Activated naive CD8-positive, alpha-beta T cell treated with anti-CD3 and anti-CD28 coated beads for 36 hours (primary cell): Measurements from ENCODE around the gene CD48. TPM values are rescaled to one million over a fixed set of nuclear protein-coding genes. Genes with fewer than 3 reads are reported as not detected.

Source experiments
- DNase-seq: peaks from one replicate; pipeline ENCODE4 v3.0.0; 2021
- H3K27ac Mint-ChIP-seq: one replicate; pipeline ENCODE4 v1.8.0; 2022; ENCODE audit warnings: mild to moderate bottlenecking, moderate library complexity, mixed read lengths
- H3K27me3 Mint-ChIP-seq: one replicate; pipeline ENCODE4 v1.8.0; 2022; ENCODE audit warnings: mild to moderate bottlenecking, mixed read lengths
- H3K36me3 Mint-ChIP-seq: one replicate; pipeline ENCODE4 v1.8.0; 2021; ENCODE audit warnings: mild to moderate bottlenecking, mixed read lengths
- H3K4me1 Mint-ChIP-seq: one replicate; pipeline ENCODE4 v1.8.0; 2021; ENCODE audit warnings: mixed read lengths
- H3K4me3 Mint-ChIP-seq: one replicate; pipeline ENCODE4 v1.8.0; 2022; ENCODE audit warnings: mild to moderate bottlenecking, moderate library complexity, mixed read lengths
- H3K9me3 Mint-ChIP-seq: one replicate; pipeline ENCODE4 v1.8.0; 2022; ENCODE audit warnings: mixed read lengths
- total RNA-seq, 2 experiments: library from RNA; stranded (reverse); gene quantifications; one replicate each; pipeline ENCODE4 v1.2.3, GENCODE V29; 2021

CD48 gene
- total RNA-seq, 2 experiments from 2014 or later: 376 to 385 TPM

DNA sequence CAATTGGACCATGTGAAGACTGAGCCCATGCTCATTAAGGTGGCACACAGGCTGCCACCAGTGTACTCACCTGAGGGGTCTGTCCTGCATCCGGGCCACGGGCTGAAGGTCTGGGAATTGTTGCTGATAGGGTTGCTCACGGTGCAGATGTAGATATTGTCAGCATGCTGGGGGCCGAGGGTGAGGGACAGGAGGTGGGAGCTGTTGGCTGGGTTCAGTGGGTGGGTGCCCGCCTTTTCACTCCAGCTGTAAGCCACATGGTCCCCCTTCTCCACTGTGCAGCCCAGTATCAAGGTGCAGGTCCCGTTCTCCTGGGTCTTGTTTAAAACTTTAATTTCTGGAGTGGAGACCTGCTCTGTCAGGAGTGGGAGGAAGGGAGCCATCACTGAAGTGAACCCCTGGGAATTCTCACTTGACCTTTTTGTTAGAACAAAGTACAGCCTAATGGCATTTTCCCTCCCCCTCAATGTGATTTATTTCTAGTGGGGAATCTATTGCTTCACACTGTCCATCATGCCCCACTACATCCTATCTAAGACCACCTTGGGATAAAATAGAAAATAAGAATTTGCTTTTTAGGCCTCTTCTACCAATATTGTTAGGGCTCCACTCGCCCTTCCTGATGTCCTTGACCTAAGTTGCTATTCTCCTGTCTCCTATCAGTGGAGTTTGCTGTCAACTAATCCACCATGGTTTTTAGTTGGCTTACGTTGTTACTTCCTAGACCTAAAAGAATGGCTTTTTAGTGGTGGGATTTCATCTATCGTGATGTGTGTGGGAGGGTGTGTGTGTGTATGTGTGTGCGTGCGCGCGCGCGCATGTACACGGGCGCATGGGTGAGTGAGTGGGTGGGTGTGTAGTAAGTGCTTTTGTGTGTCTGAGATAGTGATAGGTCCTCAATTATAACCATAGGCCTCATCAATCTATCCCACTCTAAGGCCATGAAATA, 76.8 kb downstream of the CD48 start:
- Mint-ChIP-seq H3K27me3 (no peaks in the 10 kb centered on the region), H3K36me3 (peaks cover 96% of the 10 kb centered on the region), H3K4me3 (no peak overlapping the region), H3K4me1 (peaks cover 89% of the 10 kb centered on the region), H3K27ac (peak overlapping the region; percentile 68), H3K9me3 (peaks cover 2% of the 10 kb centered on the region)
- DNase-seq: no peak

DNA sequence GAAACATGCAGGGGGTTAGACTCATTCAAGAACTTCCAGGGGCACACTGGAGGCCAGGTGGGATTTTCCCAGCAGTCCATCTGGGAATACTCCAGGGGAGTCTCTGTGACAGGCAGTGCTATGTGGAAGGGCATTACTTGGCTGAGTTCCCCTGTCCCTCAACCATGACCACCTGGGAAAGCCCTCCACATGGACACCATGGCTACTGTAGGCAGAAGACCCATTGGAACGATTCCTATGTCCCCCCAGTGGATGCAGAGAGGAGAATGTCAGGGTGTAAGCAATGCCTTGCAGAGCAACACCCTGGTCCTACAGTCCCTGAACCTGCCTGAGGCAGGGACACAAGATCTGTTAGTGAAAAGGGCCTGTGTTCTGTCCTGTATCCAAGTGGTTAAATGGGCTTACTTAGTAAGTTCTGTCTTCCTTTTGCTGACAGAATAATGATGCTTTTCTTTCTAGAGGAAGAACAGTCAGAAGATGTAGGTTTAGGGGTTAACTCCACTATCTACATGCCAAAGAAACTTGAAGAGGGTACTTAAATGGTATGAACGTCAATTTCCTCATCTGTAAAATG, 78.2 kb downstream of the CD48 start:
- Mint-ChIP-seq H3K4me1 (peaks cover 87% of the 10 kb centered on the region), H3K4me3 (no peak overlapping the region), H3K27ac (peak overlapping the region; percentile 75), H3K36me3 (peaks cover 88% of the 10 kb centered on the region), H3K9me3 (peaks cover 2% of the 10 kb centered on the region), H3K27me3 (no peaks in the 10 kb centered on the region)
- no peak for DNase-seq

DNA sequence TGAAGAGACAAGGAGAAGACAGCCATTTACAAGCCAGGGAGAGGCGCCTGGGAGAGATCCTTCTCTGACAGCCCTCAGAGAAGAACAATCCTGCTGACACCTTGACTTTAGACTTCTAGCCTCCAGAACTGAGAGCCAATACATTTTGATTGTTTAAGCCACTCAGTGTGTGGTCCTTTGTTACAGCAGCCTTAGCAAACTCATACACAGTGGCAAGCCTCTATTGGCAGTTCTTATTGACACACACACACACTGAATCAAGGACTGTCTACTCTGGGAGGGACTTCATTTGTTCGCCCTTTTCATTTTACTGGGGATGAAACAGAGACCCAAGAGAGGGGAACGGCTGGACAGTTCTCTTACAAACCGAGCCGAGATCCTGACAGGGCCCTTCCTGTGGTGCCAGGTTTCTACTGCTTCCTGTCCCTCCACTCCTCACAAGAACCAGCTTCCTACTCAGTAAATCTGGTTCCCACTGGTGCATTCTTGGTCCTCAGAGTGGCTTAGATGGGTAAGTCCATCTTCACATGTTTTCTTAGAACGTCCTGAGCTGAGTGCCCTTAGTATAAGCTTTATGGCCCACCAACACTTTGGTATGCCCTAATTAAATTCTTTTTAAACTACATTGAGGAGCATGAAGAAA, 79.5 kb downstream of the CD48 start:
- H3K4me3 Mint-ChIP-seq: peak overlapping the region; percentile 23
- H3K36me3 Mint-ChIP-seq: peaks cover 88% of the 10 kb centered on the region
- H3K27ac Mint-ChIP-seq: peak overlapping the region; percentile 72
- no peaks in the 10 kb centered on the region for H3K27me3 Mint-ChIP-seq
- DNase-seq: no peak
- H3K9me3 Mint-ChIP-seq: peaks cover 3% of the 10 kb centered on the region
- peaks cover 86% of the 10 kb centered on the region for H3K4me1 Mint-ChIP-seq

DNA sequence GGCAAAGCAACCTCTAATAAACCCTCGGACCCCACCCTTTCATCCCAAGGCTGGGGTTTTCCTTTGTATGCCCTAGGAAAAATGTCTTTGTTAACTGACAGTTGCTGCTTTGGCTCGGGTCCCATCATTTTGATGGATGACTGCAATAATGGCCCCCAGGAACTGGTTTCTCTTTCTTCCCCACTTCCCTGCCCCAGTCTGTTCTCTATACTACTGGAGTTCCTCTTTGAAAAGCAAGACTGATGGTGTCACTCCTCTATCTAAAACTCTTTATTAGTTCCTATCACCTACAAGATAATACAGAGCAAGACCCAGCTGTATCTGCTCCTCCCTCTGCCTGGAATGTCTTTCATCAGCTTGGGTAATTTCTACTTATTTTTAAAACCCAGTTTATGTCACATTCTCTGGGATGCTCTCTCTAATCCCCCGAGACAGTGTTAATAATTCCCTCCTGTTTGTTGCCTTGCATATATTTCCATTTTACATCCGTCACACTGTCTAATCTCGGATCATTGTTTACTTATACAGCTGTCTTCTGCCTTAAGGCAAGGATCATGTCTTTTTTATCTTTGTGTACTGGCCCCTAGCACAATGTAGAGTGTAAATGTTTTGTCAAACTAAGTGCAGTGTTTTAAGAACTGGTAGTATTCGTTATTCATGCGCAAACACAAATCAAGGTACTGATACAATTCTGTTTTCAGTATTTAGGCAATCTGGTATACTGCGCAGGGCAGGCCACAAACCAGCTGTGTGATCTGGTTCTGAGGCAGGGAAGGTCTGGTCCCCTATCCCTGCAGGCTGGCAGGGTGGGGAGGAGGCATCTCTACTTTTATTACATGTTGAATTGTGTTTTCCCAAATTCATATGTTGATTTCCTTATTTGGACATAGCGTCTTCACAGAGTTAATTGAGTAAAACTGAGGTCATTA, 80.8 kb downstream of the CD48 start:
- H3K27me3 Mint-ChIP-seq: no peaks in the 10 kb centered on the region
- peaks cover 88% of the 10 kb centered on the region for H3K4me1 Mint-ChIP-seq

DNA sequence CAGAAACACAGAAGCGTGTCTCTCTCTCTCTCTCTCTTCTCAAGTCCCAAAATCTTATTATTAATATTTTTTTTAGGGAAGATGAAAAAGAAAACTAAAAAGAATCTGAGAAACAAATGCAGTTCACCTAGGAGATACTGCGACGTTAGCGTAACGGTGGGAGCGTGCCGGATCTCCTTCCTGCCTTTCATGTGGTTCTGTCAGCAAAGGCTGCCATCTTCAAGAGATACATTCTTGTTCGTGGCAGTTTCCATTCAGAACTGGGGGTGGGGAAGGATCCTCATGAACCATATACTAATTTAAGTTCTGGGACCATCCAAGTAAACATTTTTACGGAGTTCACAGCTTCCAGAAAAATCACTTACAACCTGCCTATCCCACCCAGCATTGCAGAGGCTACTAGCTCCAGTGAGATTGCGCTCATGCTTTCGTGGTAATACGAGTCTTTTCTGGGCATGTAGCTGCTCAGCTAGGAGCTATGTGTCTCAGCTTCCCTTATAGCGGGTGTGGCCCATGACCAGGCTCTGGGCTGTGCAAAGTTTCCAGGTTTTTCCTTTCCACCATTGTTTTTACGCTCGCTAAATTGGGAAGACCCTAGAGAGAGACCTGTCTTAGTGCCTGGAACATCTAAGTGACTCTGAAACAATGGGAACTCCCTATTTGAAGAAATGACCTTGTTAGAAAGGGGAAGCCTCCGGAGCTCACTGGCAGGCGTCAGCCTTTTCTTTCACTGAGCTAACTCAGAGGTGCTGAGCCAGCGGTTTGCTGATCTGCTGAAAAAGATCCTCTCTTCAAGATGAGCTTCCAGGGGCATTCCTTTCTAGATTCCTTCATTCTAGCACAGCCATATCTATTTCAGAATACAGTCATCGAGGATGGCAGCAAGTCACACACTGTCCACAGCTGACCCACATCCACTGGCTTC, 82.1 kb downstream of the CD48 start:
- Mint-ChIP-seq H3K27ac (peak overlapping the region; percentile 94), H3K27me3 (no peaks in the 10 kb centered on the region), H3K36me3 (peaks cover 88% of the 10 kb centered on the region), H3K4me3 (peak overlapping the region; percentile 62), H3K4me1 (peaks cover 92% of the 10 kb centered on the region), H3K9me3 (peaks cover 5% of the 10 kb centered on the region)
- peak; percentile 71 for DNase-seq

More for the DNA sequence above, 80.8 kb downstream of the CD48 start:
- DNase-seq: no peak
- peak overlapping the region; percentile 94 for H3K27ac Mint-ChIP-seq
- peaks cover 86% of the 10 kb centered on the region for H3K36me3 Mint-ChIP-seq
- peak overlapping the region; percentile 18 for H3K4me3 Mint-ChIP-seq
- H3K9me3 Mint-ChIP-seq: peaks cover 5% of the 10 kb centered on the region

DNA sequence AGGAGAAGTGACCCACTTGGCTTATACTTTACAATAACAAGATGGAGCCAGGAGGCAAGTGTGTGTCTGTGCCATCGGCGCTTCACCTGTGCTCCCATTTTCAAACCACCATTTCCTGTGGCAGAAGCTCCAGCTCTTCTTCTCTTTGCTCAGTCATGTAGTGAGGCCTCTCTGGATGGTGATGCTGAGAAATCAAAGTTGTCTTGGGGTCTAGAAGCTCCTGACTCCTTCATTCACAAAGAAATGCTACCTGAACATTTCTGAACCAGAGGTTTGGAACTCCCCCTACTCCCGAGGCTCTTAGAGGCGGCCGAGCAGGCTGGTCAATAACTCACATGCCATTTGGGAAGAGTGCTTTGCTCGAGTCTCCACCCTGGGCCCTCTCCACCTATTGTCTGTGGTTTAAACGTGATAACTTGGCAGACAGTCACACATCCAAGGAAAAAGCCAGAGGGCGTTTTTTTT, 82.8 kb downstream of the CD48 start:
- Mint-ChIP-seq H3K36me3 (peaks cover 88% of the 10 kb centered on the region), H3K4me1 (peaks cover 92% of the 10 kb centered on the region), H3K27ac (peak overlapping the region; percentile 94), H3K27me3 (no peaks in the 10 kb centered on the region), H3K4me3 (peak overlapping the region; percentile 62), H3K9me3 (peaks cover 5% of the 10 kb centered on the region)
- no peak for DNase-seq

Other genes with a start within 250 kb of the CD48 start
- 10 to 100 TPM; 46.8 to 48.1 TPM for gene SLAMF6, start 188.6 kb downstream of the CD48 start, total RNA-seq
- gene CD84, start 132.3 kb downstream of the CD48 start, total RNA-seq: 10 to 100 TPM; 13.5 to 13.7 TPM
- 10 to 100 TPM; 39.8 to 41.6 TPM for gene SLAMF1, start 64.8 kb downstream of the CD48 start, total RNA-seq
- 100 to 1,000 TPM; 152 to 162 TPM for gene SLAMF7, start 27.4 kb upstream of the CD48 start, total RNA-seq
- 10 to 100 TPM; 28.3 to 29.0 TPM for gene LY9, start 84.4 kb upstream of the CD48 start, total RNA-seq
- gene CD244, start 151.1 kb upstream of the CD48 start, total RNA-seq: under 1 TPM; 0.28 to 0.37 TPM
- not detected for gene ITLN1, start 173.4 kb upstream of the CD48 start, total RNA-seq
- gene ITLN2, start 243.0 kb upstream of the CD48 start, total RNA-seq: not detected